Fibroblast of villous mesenchyme (primary cell): ENCODE measurements around the gene GPR63. TPM values are rescaled to one million over a fixed set of nuclear protein-coding genes. Genes with fewer than 3 reads are reported as not detected.

Experiments used
- DNase-seq: peaks from one replicate; pipeline ENCODE4 v3.0.0-alpha.2; 2010; ENCODE audit warnings: low read depth
- H3K4me3 ChIP-seq: 2 replicates; pipeline ENCODE4 v1.5.1; 2011; ENCODE audit warnings: low read depth, mild to moderate bottlenecking, low read length
- CTCF ChIP-seq: IDR thresholded peaks from 2 replicates; pipeline ENCODE4 v1.5.1; 2012; ENCODE audit warnings: low read depth, mild to moderate bottlenecking, low read length; ENCODE audit not compliant: insufficient read depth
- total RNA-seq: library from RNA; depleted of rRNA; stranded (reverse); fragments of >200 nt; gene quantifications from 2 replicates; pipeline ENCODE4 v1.2.3, GENCODE V29; 2012

Gene GPR63
- total RNA-seq, 1 donor = under 0.01 TPM

- no peak for DNase-seq
- TF ChIP-seq CTCF = no peak
- H3K4me3 ChIP-seq = no peak overlapping the region
Observed at GRCh38 chr6:96864216-96865054, 27.2 kb upstream of the GPR63 start.

- TF ChIP-seq CTCF = no peak
- DNase-seq = no peak
Observed at GRCh38 chr6:96862560-96862959, 25.3 kb upstream of the GPR63 start.

GRCh38 chr6:96861588-96861987 lies 24.3 kb upstream of the GPR63 start:
- DNase-seq = no peak
- H3K4me3 ChIP-seq = no peak overlapping the region
- TF ChIP-seq CTCF = no peak

More at GRCh38 chr6:96862560-96862959, 25.3 kb upstream of the GPR63 start:
- no peak overlapping the region for H3K4me3 ChIP-seq

DNA sequence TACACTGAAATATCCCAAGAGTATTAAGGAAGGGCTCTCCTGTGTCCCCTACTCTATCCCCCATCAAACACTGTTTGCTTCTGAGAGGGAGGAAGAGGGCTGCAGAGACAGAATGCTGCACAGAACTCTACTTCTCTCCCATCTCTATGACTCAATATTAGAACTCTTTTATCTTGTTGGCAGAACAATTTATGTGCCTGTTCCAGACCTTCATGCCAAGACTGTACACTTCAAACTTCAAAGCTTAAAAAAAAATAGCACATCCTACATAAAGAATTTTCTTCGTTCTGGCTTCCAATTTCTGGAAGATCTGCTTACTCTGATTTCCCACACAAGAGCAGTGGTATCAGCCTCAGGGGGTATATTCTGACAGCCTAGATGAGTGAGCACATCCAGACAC lies 19.6 kb upstream of the GPR63 start:
- DNase-seq = no peak
- H3K4me3 ChIP-seq = no peak overlapping the region
- TF ChIP-seq CTCF = no peak

GRCh38 chr6:96853083-96853482 lies 15.8 kb upstream of the GPR63 start:
- peak; percentile 76 for DNase-seq
- no peak overlapping the region for H3K4me3 ChIP-seq
- TF ChIP-seq CTCF = no peak

GRCh38 chr6:96852605-96853004 lies 15.3 kb upstream of the GPR63 start:
- no peak overlapping the region for H3K4me3 ChIP-seq
- TF ChIP-seq CTCF = no peak
- DNase-seq = no peak
